22Rv1 (cell line): ENCODE measurements around the gene ACOT7.
"Not testable (repeated sequence)": the region's sequence is repeated elsewhere in the genome, so short reads cannot be mapped to it uniquely, and the experiment has no call there.

Experiments
- H3K27ac ChIP-seq: fragments of 450-650 bp; 2 replicates; pipeline ENCODE4 v1.5.1; 2017
- ZFX ChIP-seq: fragments of 450-650 bp; IDR thresholded peaks from 2 replicates; pipeline ENCODE4 v1.6.1; 2017; ENCODE audit warnings: antibody characterized with exemption, borderline replicate concordance
- TF ChIP-seq, protein P1 (sequence below): fragments of 450-650 bp; IDR thresholded peaks from 2 replicates; pipeline ENCODE4 v1.5.1; 2017; ENCODE audit warnings: mild to moderate bottlenecking

Gene ACOT7

DNA sequence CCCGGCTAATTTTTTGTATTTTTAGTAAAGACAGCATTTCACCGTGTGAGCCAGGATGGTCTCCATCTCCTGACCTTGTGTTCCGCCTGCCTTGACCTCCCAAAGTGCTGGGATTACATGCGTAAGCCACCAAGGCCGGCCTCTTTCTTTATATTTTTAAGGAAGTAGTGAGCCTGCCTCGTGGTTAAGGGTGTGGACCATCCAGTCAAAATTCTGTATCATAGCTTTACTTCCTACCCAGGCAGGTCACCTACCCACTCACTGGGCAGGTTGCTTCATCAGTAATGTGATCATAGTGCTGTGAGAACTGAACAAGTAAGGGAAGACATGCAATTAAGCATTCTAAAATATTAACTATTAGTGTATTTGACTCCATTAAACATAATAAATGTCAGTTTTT is 8.1 kb upstream of the ACOT7 start:
- TF ChIP-seq ZFX: no peak
- TF ChIP-seq, protein P1, sequence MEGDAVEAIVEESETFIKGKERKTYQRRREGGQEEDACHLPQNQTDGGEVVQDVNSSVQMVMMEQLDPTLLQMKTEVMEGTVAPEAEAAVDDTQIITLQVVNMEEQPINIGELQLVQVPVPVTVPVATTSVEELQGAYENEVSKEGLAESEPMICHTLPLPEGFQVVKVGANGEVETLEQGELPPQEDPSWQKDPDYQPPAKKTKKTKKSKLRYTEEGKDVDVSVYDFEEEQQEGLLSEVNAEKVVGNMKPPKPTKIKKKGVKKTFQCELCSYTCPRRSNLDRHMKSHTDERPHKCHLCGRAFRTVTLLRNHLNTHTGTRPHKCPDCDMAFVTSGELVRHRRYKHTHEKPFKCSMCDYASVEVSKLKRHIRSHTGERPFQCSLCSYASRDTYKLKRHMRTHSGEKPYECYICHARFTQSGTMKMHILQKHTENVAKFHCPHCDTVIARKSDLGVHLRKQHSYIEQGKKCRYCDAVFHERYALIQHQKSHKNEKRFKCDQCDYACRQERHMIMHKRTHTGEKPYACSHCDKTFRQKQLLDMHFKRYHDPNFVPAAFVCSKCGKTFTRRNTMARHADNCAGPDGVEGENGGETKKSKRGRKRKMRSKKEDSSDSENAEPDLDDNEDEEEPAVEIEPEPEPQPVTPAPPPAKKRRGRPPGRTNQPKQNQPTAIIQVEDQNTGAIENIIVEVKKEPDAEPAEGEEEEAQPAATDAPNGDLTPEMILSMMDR: no peak
- no peak overlapping the region for H3K27ac ChIP-seq

DNA sequence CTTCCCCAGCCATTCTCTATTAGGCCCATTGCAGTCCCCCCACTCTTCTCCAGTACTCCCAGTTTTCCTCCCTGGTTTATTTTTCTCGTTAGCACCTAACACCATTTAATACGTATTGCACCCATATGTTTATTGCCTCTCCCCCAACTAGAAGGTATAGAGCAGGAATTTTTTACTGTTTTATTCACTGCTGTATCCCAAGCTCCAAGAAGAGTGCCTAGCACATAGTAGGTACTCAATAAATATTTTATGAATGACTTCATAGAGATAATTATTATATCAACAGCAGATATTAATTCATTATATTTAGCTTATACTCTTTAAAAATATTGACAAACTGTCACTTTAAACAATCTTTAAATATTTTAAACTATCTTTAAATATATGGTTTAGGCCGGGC is 5.7 kb upstream of the ACOT7 start:
- H3K27ac ChIP-seq: no peak overlapping the region
- TF ChIP-seq ZFX: no peak
- TF ChIP-seq, protein P1: no peak

DNA sequence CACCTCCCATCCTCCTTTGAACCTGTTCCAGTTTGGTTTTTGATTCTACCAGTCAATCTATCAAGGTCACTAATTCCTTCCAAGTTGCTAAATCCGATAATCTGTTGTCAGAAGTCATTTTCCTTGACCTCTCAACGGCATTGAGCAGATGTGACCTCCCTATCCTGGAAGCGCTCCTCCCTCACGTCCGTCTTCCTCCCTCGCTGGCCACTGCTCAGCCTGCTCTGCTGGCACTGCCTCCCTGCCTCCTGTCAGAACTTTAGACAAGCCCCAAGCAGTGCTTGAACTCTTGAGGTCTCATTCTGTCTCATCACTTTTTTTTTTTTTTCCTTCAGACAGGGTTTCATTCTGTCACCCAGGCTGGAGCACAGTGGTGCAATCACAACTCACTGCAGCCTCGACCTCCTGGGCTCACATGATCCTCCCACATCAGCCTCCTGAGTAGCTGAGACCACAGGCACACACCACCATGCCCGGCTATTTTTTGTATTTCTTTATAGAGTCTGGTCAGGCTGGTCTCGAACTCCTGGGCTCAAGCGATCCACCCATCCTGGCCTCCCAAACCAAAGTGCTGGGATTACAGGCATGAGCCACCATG is 4.4 kb upstream of the ACOT7 start:
- no peak overlapping the region for H3K27ac ChIP-seq
- TF ChIP-seq, protein P1: no peak
- TF ChIP-seq ZFX: no peak

DNA sequence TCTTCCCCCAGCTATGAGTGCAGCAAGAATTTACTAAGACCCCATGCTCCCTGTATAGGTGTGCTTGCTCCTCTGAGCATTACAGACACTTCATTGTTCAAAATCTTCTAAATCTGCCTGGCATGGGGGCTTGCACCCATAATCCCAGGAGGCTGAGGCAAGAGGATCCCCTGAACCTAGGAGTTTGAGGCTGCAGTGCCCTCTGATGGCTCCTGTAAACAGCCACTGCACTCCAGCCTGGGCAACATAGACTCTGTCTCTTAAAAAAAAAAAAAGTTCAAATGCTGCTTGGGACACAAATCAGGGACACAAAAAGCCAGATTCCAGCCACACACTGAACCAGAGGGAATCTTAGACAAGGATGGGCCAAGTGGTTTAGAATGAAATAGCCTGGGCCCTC is 3.4 kb upstream of the ACOT7 start:
- TF ChIP-seq ZFX: no peak
- TF ChIP-seq, protein P1: peak; percentile 14; the same call in 1 of the 2 replicates
- no peak overlapping the region for H3K27ac ChIP-seq

DNA sequence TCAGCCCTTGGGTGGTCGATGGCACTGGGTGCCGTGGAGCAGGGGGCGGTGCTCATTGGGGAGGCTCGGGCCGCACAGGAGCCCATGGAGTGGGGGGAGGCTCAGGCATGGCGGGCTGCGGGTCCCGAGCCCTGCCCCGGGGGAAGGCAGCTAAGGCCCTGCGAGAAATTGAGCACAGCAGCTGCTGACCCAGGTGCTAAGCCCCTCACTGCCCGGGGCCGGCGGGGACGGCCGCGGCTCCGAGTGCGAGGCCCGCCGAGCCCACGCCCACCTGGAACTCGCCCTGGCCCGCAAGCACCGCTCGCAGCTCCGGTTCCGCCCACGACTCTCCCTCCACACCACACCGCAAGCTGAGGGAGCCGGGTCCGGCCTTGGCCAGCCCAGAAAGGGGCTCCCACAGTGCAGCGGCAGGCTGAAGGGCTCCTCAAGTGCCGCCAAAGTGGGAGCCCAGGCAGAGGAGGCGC is 2.2 kb upstream of the ACOT7 start:
- H3K27ac ChIP-seq: not testable (repeated sequence)

DNA sequence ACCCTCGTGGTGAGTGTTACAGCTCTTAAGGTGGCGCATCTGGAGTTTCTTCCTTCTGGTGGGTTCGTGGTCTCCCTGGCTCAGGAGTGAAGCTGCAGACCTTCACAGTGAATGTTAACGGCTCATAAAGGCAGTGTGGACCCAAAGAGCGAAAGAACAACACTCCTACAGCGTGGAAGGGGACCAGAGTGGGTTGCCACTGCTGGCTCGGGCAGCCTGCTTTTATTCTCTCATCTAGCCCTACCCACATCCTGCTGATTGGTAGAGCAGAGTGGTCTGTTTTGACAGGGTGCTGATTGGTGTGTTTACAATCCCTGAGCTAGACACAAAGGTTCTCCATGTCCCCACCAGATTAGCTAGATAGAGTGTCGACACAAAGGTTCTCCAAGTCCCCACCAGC is 1.6 kb upstream of the ACOT7 start:
- H3K27ac ChIP-seq: not testable (repeated sequence)

DNA sequence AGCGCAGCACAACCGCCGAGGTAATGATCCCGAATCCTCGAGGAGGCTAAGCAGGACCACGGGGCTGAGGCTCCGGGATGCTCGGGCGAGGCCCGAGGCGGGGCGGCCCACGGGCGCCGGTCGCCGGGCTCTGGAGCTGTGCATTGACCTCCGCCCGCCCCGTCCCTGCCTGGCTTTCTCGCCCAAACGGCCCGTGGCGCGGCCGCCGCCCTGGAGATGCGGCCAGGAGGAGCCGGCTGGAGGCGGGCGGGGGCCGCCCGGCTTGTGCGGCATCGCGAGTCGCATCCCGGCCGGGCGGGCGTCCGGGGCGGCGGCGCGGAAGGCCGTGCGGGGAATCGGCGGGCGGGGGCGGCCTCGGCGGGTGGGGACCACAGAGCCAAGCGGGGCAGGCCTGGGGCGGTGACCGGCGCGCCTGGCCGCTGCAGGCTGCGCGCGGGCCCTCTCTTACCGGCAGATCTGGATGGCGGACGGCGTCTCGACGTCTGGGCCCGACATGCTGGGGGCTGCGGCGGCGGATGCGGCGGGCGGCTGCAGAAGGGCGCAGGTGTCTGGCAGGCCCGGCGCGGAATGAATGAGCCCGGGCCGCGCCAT is 663 bp downstream of the ACOT7 start:
- H3K27ac ChIP-seq: peak overlapping the region; percentile 87
- TF ChIP-seq, protein P1: no peak
- TF ChIP-seq ZFX: no peak

DNA sequence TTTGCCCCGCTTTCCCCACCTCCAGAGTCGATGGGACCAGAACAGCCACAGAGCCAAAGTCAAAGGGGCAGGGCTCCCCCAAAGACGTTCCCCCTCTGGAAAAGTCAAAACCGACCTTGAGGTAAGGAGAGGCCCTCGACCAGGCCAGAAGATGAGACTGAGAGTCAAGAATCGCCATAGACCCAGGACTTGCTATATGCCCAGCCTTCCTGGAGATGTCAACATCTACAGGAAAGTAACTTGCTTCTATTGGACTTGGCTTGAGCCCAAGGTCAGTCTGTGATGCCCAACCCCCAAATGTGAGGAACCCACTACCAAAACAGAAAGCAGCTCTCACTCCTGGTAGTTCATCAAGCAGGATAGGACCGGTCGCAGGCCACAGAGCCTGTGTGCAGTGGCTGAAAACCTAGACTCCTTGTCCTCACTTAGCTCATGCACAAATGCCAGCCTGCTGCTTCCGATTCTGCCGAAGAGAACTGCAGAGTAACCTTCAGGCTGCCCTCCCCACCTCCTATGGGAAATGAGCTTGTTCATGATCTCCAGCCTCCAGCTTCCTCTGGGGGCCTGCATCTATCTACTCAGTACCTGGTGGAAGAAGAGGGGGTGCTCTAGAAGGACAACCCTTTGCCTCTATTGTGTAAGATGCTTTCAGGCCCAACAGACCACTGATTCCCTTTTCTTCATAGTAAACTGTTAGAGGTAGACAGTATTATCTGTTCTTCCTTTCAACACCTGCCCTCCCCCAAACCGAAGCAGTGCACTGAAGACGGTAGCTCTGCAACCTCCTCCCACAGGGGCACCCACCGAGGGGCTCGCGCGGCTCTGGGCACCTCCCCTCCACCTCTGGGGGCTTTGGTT is 1.4 kb downstream of the ACOT7 start:
- no peak for TF ChIP-seq ZFX
- TF ChIP-seq, protein P1: no peak
- H3K27ac ChIP-seq: peak overlapping the region; percentile 87
